ENCODE data around the gene MIF. TPM values are rescaled to one million over a fixed set of nuclear protein-coding genes. Genes with fewer than 3 reads are reported as not detected.

Gene MIF
- total and polyA plus RNA-seq, 2 experiments from 2014 or later: 335 to 2,233 TPM

DNA sequence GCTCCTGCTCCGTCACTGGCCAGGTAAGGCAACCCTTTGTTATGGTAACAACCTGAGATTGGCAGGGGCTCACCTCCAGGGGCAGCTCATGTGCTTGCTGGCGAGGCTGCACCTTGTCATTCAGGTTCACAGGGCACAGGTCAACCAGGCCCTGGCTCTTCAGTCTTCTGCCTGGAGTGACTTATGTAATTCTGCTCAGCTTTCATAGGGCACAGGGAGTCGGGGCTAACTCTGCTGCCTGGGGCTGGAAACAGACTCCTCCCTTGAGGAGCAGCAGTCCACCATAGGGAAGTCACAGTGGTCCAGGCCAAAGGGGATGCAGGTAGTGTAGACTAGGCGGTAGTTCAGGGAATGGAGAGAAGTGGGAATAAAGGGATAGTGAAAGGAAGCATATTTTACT lies 1.5 kb upstream of the MIF start:
- 68 to 73% methylated on average over 4 of the region's 4 CpGs for WGBS, 2 experiments (ENCODE audit: low coverage in 1 of 2, low lambda C conversion rate in 2 of 2, missing lambda C conversion rate in 2 of 2)
- TF ChIP-seq EZH2phosphoT487 (IDR thresholded peaks at IDR 0.05; ENCODE audit: insufficient read depth, low read depth): no peak
- no peak for TF ChIP-seq EZH2 (IDR thresholded peaks at IDR 0.05; ENCODE audit: insufficient read depth, poor library complexity, severe bottlenecking)
- Histone ChIP-seq H3K36me3 (ENCODE audit: low read depth) (peaks cover 12% of the 10 kb centered on the region; the same call in 1 of the 2 replicates), H3K27me3 (replicated peaks; ENCODE audit: insufficient read depth) (no peaks in the 10 kb centered on the region), H3F3A (ENCODE audit: insufficient read depth) (peaks cover 10% of the 10 kb centered on the region; the same call in 1 of the 2 replicates), H3K9ac (no peak overlapping the region), H4K20me1 (ENCODE audit: insufficient read depth) (no peaks in the 10 kb centered on the region), H3K4me3 (no peak overlapping the region), H3K27ac (no peak overlapping the region), H3K79me2 (ENCODE audit: insufficient read depth) (peaks cover 24% of the 10 kb centered on the region), H3K4me2 (ENCODE audit: unreplicated experiment) (no peak overlapping the region), H3K9me3 (ENCODE audit: low read depth) (no peaks in the 10 kb centered on the region), H2AFZ (no peak overlapping the region), H3K4me1 (ENCODE audit: insufficient read depth) (peaks cover 14% of the 10 kb centered on the region), H3K9me2 (ENCODE audit: insufficient read depth) (no peaks in the 10 kb centered on the region)
- in situ Hi-C loops (cut with MboI): no loop called here
- no peak for DNase-seq

DNA sequence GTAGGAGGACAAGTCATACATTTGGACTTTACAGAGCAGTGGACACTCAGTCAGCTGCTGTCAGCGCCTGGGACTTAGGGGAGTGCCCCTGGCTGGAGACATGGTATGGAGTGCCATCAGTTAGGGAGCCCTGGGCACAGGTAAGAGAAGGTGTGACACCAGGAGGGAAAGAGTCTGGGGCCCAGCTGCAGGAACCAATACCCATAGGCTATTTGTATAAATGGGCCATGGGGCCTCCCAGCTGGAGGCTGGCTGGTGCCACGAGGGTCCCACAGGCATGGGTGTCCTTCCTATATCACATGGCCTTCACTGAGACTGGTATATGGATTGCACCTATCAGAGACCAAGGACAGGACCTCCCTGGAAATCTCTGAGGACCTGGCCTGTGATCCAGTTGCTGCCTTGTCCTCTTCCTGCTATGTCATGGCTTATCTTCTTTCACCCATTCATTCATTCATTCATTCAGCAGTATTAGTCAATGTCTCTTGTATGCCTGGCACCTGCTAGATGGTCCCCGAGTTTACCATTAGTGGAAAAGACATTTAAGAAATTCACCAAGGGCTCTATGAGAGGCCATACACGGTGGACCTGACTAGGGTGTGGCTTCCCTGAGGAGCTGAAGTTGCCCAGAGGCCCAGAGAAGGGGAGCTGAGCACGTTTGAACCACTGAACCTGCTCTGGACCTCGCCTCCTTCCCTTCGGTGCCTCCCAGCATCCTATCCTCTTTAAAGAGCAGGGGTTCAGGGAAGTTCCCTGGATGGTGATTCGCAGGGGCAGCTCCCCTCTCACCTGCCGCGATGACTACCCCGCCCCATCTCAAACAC lies 850 bp upstream of the MIF start:
- Histone ChIP-seq H3K4me3 (peak overlapping the region; percentile 80), H2AFZ (peak overlapping the region; percentile 83), H3K4me1 (ENCODE audit: insufficient read depth) (peaks cover 14% of the 10 kb centered on the region), H3K4me2 (ENCODE audit: unreplicated experiment) (peak overlapping the region; percentile 93), H3K9ac (peak overlapping the region; percentile 93), H3K79me2 (ENCODE audit: insufficient read depth) (peaks cover 24% of the 10 kb centered on the region), H3K27me3 (replicated peaks; ENCODE audit: insufficient read depth) (no peaks in the 10 kb centered on the region), H3K9me2 (ENCODE audit: insufficient read depth) (no peaks in the 10 kb centered on the region), H4K20me1 (ENCODE audit: insufficient read depth) (no peaks in the 10 kb centered on the region), H3F3A (ENCODE audit: insufficient read depth) (0 out of 2 replicates have a peak, but pooled peaks cover 13% of the 10 kb centered on the region), H3K9me3 (ENCODE audit: low read depth) (no peaks in the 10 kb centered on the region), H3K36me3 (ENCODE audit: low read depth) (peaks cover 12% of the 10 kb centered on the region; the same call in 1 of the 2 replicates), H3K27ac (peak overlapping the region; percentile 86)
- DNase-seq: peak; percentile 20
- in situ Hi-C loops (cut with MboI): no loop called here
- TF ChIP-seq EZH2 (IDR thresholded peaks at IDR 0.05; ENCODE audit: insufficient read depth, poor library complexity, severe bottlenecking) (no peak), EZH2phosphoT487 (IDR thresholded peaks at IDR 0.05; ENCODE audit: insufficient read depth, low read depth) (no peak)
- 44 to 59% methylated on average over 11 of the region's 11 CpGs for WGBS, 2 experiments (ENCODE audit: low coverage in 1 of 2, low lambda C conversion rate in 2 of 2, missing lambda C conversion rate in 2 of 2)

DNA sequence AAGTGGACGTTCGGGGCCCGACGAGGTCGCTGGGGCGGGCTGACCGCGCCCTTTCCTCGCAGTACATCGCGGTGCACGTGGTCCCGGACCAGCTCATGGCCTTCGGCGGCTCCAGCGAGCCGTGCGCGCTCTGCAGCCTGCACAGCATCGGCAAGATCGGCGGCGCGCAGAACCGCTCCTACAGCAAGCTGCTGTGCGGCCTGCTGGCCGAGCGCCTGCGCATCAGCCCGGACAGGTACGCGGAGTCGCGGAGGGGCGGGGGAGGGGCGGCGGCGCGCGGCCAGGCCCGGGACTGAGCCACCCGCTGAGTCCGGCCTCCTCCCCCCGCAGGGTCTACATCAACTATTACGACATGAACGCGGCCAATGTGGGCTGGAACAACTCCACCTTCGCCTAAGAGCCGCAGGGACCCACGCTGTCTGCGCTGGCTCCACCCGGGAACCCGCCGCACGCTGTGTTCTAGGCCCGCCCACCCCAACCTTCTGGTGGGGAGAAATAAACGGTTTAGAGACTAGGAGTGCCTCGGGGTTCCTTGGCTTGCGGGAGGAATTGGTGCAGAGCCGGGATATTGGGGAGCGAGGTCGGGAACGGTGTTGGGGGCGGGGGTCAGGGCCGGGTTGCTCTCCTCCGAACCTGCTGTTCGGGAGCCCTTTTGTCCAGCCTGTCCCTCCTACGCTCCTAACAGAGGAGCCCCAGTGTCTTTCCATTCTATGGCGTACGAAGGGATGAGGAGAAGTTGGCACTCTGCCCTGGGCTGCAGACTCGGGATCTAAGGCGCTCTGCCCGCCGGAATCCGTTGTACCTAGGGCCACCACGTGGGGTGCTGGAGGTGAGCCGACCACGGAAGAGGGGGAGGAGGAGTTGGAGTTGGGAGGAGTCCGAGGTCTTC lies 771 bp downstream of the MIF start:
- H3K27ac ChIP-seq: peak overlapping the region; percentile 86
- peaks cover 22% of the 10 kb centered on the region; the same call in 1 of the 2 replicates for H3F3A ChIP-seq (ENCODE audit: insufficient read depth)
- H3K27me3 ChIP-seq (replicated peaks; ENCODE audit: insufficient read depth): no peaks in the 10 kb centered on the region
- H3K9me2 ChIP-seq (ENCODE audit: insufficient read depth): no peaks in the 10 kb centered on the region
- peak overlapping the region; percentile 93 for H3K9ac ChIP-seq
- peaks cover 12% of the 10 kb centered on the region; the same call in 1 of the 2 replicates for H3K36me3 ChIP-seq (ENCODE audit: low read depth)
- no peaks in the 10 kb centered on the region for H3K9me3 ChIP-seq (ENCODE audit: low read depth)
- in situ Hi-C loops (cut with MboI): no loop called here
- H3K4me1 ChIP-seq (ENCODE audit: insufficient read depth): peaks cover 9% of the 10 kb centered on the region; the same call in 1 of the 2 replicates
- H3K4me3 ChIP-seq: peak overlapping the region; percentile 80
- H3K79me2 ChIP-seq (ENCODE audit: insufficient read depth): peaks cover 24% of the 10 kb centered on the region
- peak; percentile 85 for DNase-seq
- H4K20me1 ChIP-seq (ENCODE audit: insufficient read depth): no peaks in the 10 kb centered on the region
- TF ChIP-seq EZH2 (IDR thresholded peaks at IDR 0.05; ENCODE audit: insufficient read depth, poor library complexity, severe bottlenecking): no peak
- no peak for TF ChIP-seq EZH2phosphoT487 (IDR thresholded peaks at IDR 0.05; ENCODE audit: insufficient read depth, low read depth)
- peak overlapping the region; percentile 83 for H2AFZ ChIP-seq
- WGBS, 2 experiments (ENCODE audit: low coverage in 1 of 2, low lambda C conversion rate in 2 of 2, missing lambda C conversion rate in 2 of 2): 6 to 8% methylated on average over 52 to 66 of the region's 79 CpGs
- H3K4me2 ChIP-seq (ENCODE audit: unreplicated experiment): peak overlapping the region; percentile 93

DNA sequence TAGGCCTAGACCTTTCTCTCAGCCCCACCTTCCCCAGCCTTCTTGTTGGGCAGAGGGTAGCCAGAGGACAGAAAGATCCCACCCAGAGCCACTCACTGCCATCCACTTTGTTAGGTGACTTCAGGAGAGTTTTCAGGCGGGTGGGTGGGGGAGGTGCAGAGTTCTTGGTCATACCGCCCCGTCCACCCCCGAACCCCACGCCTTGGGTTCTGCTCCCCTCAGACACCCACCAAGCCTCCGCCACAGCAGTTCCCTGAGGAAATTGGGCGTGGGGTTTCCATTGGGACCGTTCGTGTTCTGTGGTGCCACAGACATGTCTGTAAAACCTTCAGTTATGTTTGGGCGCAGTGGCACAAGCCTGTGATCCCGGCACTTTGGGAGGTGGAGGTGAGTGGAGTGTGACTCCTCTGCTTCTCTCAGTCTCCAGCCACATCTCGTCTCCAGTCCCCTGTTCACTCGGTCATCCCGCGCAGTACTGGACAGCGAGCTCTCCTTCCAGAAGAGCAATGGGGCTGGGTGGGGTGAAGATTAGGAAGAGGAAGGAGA lies 1.5 kb downstream of the MIF start:
- Histone ChIP-seq H3F3A (ENCODE audit: insufficient read depth) (peaks cover 22% of the 10 kb centered on the region; the same call in 1 of the 2 replicates), H3K4me3 (peak overlapping the region; percentile 80), H3K27me3 (replicated peaks; ENCODE audit: insufficient read depth) (no peaks in the 10 kb centered on the region), H3K9me3 (ENCODE audit: low read depth) (no peaks in the 10 kb centered on the region), H3K27ac (no peak overlapping the region), H3K9ac (peak overlapping the region; percentile 93), H3K4me1 (ENCODE audit: insufficient read depth) (peaks cover 9% of the 10 kb centered on the region; the same call in 1 of the 2 replicates), H3K9me2 (ENCODE audit: insufficient read depth) (no peaks in the 10 kb centered on the region), H3K36me3 (ENCODE audit: low read depth) (peaks cover 12% of the 10 kb centered on the region; the same call in 1 of the 2 replicates), H3K79me2 (ENCODE audit: insufficient read depth) (peaks cover 24% of the 10 kb centered on the region), H2AFZ (no peak overlapping the region), H4K20me1 (ENCODE audit: insufficient read depth) (no peaks in the 10 kb centered on the region), H3K4me2 (ENCODE audit: unreplicated experiment) (peak overlapping the region; percentile 93)
- TF ChIP-seq EZH2phosphoT487 (IDR thresholded peaks at IDR 0.05; ENCODE audit: insufficient read depth, low read depth): no peak
- TF ChIP-seq EZH2 (IDR thresholded peaks at IDR 0.05; ENCODE audit: insufficient read depth, poor library complexity, severe bottlenecking): no peak
- 83 to 85% methylated on average over 16 of the region's 16 CpGs for WGBS, 2 experiments (ENCODE audit: low coverage in 1 of 2, low lambda C conversion rate in 2 of 2, missing lambda C conversion rate in 2 of 2)
- no peak for DNase-seq
- in situ Hi-C loops (cut with MboI): no loop called here

Measured in GM23248 (cell line).